Fibroblast of skin of right quadriceps (primary cell): ENCODE measurements around the gene ADCY6.

Experiments
- DNase-seq: peaks from one replicate; pipeline ENCODE4 v3.0.0-alpha.2; 2013

Gene ADCY6

GRCh38 chr12:48815126-48816110 lies 26.5 kb upstream of the ADCY6 start:
- peak; percentile 82 for DNase-seq

- DNase-seq: peak; percentile 78
These were observed 25.6 kb upstream of the ADCY6 start for GRCh38 chr12:48814262-48815125.

GRCh38 chr12:48813465-48814261 lies 24.8 kb upstream of the ADCY6 start:
- DNase-seq: no peak

GRCh38 chr12:48812389-48812788 lies 23.5 kb upstream of the ADCY6 start:
- no peak for DNase-seq

GRCh38 chr12:48811437-48812090 lies 22.7 kb upstream of the ADCY6 start:
- no peak for DNase-seq

GRCh38 chr12:48810903-48811431 lies 22.1 kb upstream of the ADCY6 start:
- DNase-seq: peak; percentile 94

GRCh38 chr12:48807981-48808380 lies 19.1 kb upstream of the ADCY6 start:
- DNase-seq: no peak

GRCh38 chr12:48803675-48804074 lies 14.8 kb upstream of the ADCY6 start:
- DNase-seq: no peak

- no peak for DNase-seq
These were observed 12.1 kb upstream of the ADCY6 start for GRCh38 chr12:48800971-48801370.

- DNase-seq: no peak
These were observed 11.6 kb upstream of the ADCY6 start for GRCh38 chr12:48800457-48800856.

GRCh38 chr12:48796976-48797375 lies 8.1 kb upstream of the ADCY6 start:
- peak; percentile 36 for DNase-seq

GRCh38 chr12:48795550-48796455 lies 6.9 kb upstream of the ADCY6 start:
- peak; percentile 81 for DNase-seq

GRCh38 chr12:48794870-48795269 lies 6.0 kb upstream of the ADCY6 start:
- DNase-seq: no peak

- no peak for DNase-seq
These were observed 4.8 kb upstream of the ADCY6 start for GRCh38 chr12:48793696-48794095.

GRCh38 chr12:48789858-48790326 lies 1.0 kb upstream of the ADCY6 start:
- no peak for DNase-seq

- no peak for DNase-seq
These were observed 400 bp downstream of the ADCY6 start for GRCh38 chr12:48788524-48788853.

- DNase-seq: no peak
These were observed 932 bp downstream of the ADCY6 start for GRCh38 chr12:48787791-48788523.

- DNase-seq: no peak
These were observed 2.0 kb downstream of the ADCY6 start for GRCh38 chr12:48786591-48787544.

- no peak for DNase-seq
These were observed 5.5 kb downstream of the ADCY6 start for GRCh38 chr12:48783432-48783831.
